Activated CD4-positive, alpha-beta T cell treated with anti-CD3 and anti-CD28 coated beads, Interleukin-2, amount 50 U/mL, for 4 hours (primary cell): ENCODE results near the gene MTG2.

Source experiments
- DNase-seq, 2 experiments: peaks; one replicate each; pipeline ENCODE4 v3.0.0-alpha.2; 2020

The MTG2 gene

GRCh38 chr20:62182469-62183425 lies at the start of gene MTG2:
Gene MTG2, plus strand, starts transcription at chr20:62183028. Its CDS starts 10,393 bp downstream, at chr20:62193421.
- DNase-seq = peak; percentile 90 to 93

- no peak for DNase-seq
Measured at GRCh38 chr20:62133051-62133845, 49.6 kb upstream of the MTG2 start.

- no peak for DNase-seq
Measured at GRCh38 chr20:62133864-62134263, 49.0 kb upstream of the MTG2 start.

GRCh38 chr20:62134735-62135231 lies 48.0 kb upstream of the MTG2 start:
- DNase-seq = no peak

- DNase-seq = no peak
Measured at GRCh38 chr20:62135573-62136266, 47.1 kb upstream of the MTG2 start.

- DNase-seq = peak; percentile 67 to 70
Measured at GRCh38 chr20:62136283-62137091, 46.3 kb upstream of the MTG2 start.

DNA sequence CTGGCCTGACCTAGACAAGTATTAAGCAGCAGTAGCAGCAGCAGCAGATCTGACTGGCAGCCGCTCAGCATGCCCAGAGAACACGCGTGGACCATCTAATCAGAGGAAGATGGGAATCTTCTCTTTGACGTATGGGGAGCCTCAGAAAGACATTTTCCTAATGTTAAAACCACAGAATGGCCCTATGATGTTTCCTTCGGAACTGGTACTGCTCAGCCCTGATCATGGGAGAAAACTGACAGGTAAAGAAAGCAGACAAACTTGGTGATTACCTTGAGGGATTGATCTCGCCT lies 45.8 kb upstream of the MTG2 start:
- no peak for DNase-seq

DNA sequence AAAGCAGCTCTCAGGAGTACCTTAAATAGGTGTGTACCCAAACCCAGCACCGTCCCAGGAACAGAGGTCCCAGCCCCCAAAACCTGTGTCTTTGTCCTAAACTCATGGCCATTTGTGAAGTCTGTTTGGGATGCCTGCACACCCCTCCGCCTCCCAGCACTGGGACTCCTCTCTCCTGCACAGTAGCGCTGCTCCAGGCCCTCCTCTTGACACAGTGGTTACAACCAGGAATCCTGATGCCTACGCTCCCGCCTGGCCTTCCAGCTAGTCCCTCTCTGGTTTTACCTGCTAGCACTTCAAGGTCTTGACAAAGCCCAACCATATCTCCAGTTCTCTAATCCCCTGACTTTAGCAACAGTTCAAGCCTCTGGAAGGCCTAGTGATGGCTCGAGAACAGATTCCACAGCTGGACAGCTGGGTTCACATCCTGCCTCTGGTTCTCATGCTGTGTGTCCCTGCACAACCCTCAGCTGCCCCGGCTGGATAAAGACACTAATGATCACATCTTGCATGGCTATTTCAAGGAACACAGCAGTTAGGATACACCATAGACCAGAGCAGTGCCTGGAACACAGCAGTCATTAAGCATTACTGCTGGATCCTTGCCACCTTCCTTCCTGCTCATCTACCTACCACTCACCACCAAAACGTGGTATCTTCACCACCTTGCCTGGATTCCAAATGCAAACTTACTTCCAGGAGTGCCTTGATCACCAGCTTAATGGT lies 45.2 kb upstream of the MTG2 start:
- no peak for DNase-seq

DNA sequence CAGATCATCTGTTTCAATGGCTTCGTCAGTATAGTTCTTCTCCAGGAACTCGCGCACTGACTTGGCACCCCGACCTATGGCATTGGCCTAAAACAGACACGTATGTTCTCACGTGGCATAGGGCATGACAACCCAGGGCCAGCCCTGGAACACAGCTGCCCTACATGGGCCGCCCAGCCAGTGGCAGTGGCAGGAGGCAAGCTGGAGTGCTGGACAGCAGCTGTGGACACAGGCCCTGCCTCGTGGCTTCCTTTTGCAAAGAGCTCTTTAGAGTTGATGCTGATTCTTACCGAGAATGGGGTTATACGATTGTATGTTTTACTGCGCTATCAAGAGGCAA lies 44.7 kb upstream of the MTG2 start:
- no peak for DNase-seq

- DNase-seq = no peak
Measured at GRCh38 chr20:62138912-62139311, 43.9 kb upstream of the MTG2 start.

GRCh38 chr20:62139636-62140035 lies 43.2 kb upstream of the MTG2 start:
- no peak for DNase-seq

- DNase-seq = no peak
Measured at GRCh38 chr20:62141043-62141396, 41.8 kb upstream of the MTG2 start.

GRCh38 chr20:62141397-62142251 lies 41.2 kb upstream of the MTG2 start:
- DNase-seq = no peak

- no peak for DNase-seq
Measured at GRCh38 chr20:62142252-62143080, 40.4 kb upstream of the MTG2 start.

DNA sequence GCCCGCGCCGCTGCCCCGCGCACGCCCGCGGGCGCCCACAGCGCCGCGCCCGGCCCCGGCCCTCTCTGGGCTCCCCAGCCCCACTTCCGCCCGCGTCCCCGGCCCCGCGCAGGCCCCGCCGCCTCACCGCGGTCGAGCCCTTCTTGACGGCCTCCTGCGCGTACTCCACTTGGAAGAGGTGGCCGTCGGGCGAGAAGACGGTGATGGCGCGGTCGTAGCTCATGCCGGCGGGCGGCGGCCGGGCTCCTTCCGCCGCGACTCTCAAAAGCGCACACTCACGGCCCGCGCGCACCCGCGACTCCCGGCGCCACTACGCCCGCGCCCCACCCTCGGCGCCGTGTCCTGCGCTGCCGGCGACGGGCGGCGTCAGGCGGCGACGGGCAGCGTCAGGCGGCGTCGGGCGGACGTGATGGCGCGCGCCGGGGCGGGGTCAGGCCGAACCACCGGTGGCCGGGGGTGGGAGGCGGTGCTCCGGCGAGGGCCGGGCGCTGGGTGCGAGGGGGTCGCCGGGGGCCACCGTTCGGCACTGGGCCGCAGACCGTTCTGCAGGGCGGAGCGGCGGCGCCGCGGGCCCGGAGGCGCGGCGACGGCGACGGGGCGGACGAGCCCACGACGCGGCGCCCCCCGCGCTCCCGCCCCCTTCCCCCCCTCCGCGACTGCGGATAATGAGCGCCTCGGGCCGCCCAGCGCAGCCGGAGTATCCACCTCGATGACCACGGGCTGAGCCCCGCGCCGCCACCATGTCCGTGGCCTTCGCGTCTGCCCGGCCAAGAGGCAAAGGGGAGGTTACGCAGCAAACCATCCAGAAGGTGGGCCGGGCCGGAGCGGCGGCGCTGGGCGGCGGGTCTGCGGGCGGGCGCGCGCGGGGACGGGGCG lies 39.5 kb upstream of the MTG2 start, which contains the start of the genes PSMA7 and SS18L1:
Gene PSMA7 (minus strand): TSS at position 314 of the 876 bp plus-strand sequence. CDS start 91 bp downstream, at position 223.
Gene SS18L1 (plus strand): TSS at position 689 of the 876 bp plus-strand sequence. CDS start 52 bp downstream, at position 741.
- peak; percentile 73 to 80 for DNase-seq

DNA sequence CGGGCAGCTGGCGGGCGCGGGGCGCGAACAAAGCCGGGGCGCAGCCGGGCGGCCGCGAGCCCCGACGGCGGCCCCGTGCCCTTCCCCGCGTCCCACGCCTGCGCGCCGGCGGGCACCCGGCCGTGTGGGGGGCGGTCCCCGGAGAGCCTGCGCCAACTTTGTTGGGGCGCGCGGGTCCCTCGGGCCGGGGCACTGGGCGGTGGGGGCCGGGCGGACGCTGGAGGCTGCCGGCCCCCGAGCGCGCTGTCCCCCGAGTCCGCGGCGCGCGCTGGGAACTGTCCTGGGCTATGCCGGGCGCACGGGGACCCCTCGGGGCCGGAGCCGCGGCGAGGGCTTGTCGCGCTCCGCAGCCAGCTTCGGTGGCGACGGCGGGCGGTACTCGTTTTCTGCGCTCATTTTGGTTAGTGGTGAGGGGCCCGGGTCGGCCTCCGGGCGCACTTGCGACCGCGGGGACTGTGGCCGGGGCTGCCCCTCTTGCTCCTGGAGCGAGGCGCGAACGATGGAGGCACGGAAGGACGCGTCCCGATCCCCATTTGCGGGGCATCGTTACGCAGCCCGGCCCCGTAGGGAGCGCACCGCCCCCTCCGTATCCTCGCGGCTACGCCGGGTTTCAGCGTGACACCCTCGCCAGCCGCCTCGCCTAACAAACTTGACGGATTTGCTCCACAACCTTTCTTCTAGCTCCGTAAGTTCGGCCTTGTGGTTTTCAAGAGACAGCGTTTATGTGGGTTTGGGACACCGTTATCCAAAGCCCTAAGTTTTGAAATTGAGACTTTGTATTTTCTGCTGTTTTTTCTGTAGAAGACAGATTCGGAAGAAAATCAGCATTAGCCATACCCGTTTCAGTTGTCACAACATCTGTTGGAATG lies 38.6 kb upstream of the MTG2 start:
- peak; percentile 39 for DNase-seq

DNA sequence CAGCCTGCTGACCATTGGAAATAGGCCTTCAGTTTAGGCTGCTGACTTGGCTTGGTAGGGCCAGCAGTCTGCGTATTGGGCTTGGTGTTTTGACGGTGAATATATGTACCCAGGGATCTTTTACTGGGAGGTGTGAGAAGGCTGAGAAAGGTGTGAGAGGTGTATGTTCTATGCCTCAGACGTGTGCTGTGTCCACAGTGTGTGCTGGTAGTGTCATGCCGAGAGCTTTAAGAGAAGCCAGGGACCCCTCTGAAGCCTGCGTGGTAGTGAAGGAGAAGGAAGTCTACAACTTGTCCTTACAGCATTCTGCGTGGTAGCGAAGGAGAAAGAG lies 37.2 kb upstream of the MTG2 start:
- no peak for DNase-seq
